Fibroblast of skin of abdomen (primary cell): ENCODE results near the gene PSMC3.

Source experiments
- DNase-seq: peaks from one replicate; pipeline ENCODE4 v3.0.0-alpha.2; 2013

The PSMC3 gene

DNA sequence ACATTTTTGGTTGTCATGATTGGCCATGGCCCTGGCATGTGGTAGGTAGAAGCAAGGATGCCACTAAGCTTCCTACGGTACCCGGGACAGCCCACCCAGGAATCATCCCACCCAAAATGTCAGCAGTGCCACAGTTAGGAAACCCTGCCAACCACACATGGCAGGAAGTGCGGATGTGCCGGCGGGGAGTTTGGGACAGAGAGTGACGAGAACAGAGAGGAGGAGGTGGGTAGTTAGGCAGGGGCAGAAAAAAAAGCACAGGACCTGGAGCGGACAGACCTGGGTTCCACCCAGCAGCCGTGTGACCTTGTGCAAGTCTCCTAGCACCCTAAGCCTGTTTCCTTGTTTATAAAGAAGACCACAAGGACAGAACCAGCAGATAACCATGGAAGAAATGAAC, 51.2 kb downstream of the PSMC3 start:
- DNase-seq = no peak

DNA sequence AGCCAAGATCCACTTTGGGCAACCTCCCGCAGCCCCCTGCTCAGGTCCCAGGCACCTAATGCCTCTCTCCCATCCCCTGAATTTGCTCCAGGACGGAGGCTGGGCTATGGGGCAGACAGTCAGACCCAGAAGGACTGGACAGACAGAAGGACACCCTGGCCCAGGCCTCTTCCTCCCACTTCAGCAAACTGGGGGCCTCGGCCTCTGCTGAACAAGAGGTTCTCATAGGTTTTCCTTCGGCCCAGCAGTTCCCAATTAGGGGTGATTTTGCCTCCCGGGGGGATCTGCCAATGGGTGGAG, 51.6 kb downstream of the PSMC3 start:
- DNase-seq = no peak

DNA sequence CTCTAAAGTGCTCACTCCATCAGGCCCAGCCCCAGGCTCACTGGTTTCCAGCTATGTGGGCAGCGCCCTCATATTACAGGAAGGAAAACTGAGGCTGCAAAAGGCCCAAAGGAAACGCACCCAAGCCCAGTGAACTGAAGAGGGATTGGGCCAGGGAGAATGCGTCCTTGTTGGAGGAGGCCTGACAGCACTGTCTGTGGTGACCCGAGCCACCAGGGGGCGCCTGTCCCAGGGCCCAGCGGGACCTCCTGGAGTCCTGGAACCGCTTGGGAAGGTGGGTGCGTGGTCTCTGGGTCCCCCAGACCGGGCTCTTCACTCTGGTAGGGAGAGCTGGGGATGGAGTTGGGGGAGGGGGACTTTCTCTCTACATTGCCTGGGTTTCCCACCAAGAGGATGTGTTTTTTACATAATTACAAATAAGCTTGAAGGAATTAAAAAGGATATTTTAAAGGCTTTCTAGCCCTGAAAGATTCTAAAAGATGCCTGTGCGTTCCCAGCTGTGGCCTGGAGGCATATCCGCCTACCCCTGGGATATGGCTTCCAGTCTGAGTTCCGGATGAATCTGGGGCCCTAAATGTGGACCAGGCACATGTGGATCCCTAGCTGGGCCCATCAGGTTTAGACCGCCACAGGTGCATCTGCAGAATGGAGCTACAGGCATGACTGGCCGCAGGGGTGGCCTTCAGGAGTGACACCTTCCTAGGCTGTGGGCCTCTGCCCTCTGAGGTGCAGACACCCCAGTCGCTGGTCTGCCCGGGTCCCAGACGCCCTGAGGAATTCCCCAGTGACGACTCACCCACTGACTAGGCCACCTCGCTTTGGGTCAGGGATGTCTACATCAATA, 52.1 kb downstream of the PSMC3 start:
- peak; percentile 67 for DNase-seq

DNA sequence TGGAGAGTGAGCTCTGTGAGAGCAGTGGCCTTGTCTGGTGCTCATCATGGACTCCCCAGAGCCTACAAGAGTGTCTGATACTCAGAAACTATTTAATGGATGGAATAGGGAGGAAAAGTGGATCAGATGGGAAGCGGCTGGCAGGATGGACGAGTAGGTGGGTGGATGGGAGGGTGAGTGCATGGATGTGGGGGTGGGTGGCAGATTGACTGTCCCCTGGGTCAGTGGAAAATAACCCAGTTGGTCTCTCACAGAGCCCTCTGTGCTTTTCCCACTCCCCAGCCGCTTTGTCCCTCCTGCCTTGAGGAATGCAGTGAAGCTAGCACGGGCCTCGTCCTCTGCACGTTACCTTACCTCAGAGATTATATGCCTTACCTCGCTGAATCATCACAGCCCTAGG, 53.8 kb downstream of the PSMC3 start:
- no peak for DNase-seq

DNA sequence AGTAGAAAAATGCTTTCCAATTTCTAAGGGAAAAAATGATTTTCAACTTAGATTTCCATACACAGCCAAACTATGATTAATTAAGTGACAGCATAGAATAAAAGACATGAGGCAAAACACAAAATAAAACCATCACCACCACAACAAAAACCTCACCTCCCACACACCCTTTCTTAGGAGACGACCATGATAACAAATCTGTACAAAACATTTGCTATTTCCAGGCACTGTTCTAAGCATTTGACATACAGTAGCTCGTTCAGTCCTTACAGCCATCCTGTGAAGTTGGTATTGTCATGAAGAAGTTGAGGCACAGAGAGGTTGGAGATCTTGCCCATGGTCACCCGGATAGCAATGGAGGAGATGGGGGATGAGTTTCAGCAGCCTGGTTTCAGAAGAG, 56.6 kb downstream of the PSMC3 start:
- DNase-seq = no peak
